Skeletal muscle tissue (tissue), 4 donors: ENCODE data around the gene TEX19. TPM values are rescaled to one million over a fixed set of nuclear protein-coding genes. Genes with fewer than 3 reads are reported as not detected.

Experiments
- H3K27ac ChIP-seq: one replicate; pipeline ENCODE4 v1.7.0; 2013; ENCODE audit warnings: mild to moderate bottlenecking, low read depth, low read length, inconsistent platforms
- H3K27me3 ChIP-seq, 3 donors: one replicate each; pipeline ENCODE4 v1.7.0; 2013; ENCODE audit warnings: low read length in 3 of 3; ENCODE audit not compliant: control insufficient read depth in 3 of 3, insufficient read depth in 3 of 3
- H3K36me3 ChIP-seq, 3 donors: one replicate each; pipeline ENCODE4 v1.7.0; 2013; ENCODE audit warnings: low read length in 3 of 3; ENCODE audit not compliant: control insufficient read depth in 3 of 3, insufficient read depth in 3 of 3
- H3K4me1 ChIP-seq, 3 donors: one replicate each; pipeline ENCODE4 v1.7.0; 2013; ENCODE audit warnings: low read length in 3 of 3, mild to moderate bottlenecking in 3 of 3; ENCODE audit not compliant: control insufficient read depth in 3 of 3, insufficient read depth in 3 of 3
- H3K4me3 ChIP-seq, 3 donors: one replicate each; pipeline ENCODE4 v1.7.0; 2013; ENCODE audit warnings: low read length in 3 of 3
- H3K9ac ChIP-seq, 3 donors: one replicate each; pipeline ENCODE4 v1.7.0; 2013; ENCODE audit warnings: low read length in 3 of 3, mild to moderate bottlenecking in 3 of 3, moderate library complexity in 2 of 3, low read depth in 1 of 3
- H3K9me3 ChIP-seq, 3 donors: one replicate each; pipeline ENCODE4 v1.7.0; 2013; ENCODE audit warnings: low read length in 3 of 3; ENCODE audit not compliant: control insufficient read depth in 3 of 3
- total RNA-seq: library from RNA; depleted of rRNA; stranded (reverse); fragments of >200 nt; gene quantifications from one replicate; pipeline ENCODE4 v1.2.3, GENCODE V29; 2014
- donor health status: Osteomylitis.

Gene TEX19
- total RNA-seq, 1 donor from 2014 or later: 0.52 TPM

GRCh38 chr17:82316651-82317393, 42.2 kb upstream of the TEX19 start:
- peaks cover 24 to 38% (median 37%) of the 10 kb centered on the region in 3 donors for H3K27me3 ChIP-seq
- no peak overlapping the region for H3K4me3 ChIP-seq
- no peaks in the 10 kb centered on the region for H3K36me3 ChIP-seq
- no peak overlapping the region for H3K27ac ChIP-seq
- H3K4me1 ChIP-seq: peaks cover 2 to 5% (median 3%) of the 10 kb centered on the region in 3 donors
- H3K9me3 ChIP-seq: no peaks in the 10 kb centered on the region
- no peak overlapping the region for H3K9ac ChIP-seq

GRCh38 chr17:82317394-82318168, 41.5 kb upstream of the TEX19 start, which contains the start of gene CD7:
Gene CD7, minus strand, starts transcription at chr17:82317608. Its CDS starts 113 bp downstream, at chr17:82317495.
- peaks cover 27 to 38% (median 37%) of the 10 kb centered on the region in 3 donors for H3K27me3 ChIP-seq
- peaks cover 2 to 5% (median 3%) of the 10 kb centered on the region in 3 donors for H3K4me1 ChIP-seq
- no peaks in the 10 kb centered on the region for H3K9me3 ChIP-seq
- no peaks in the 10 kb centered on the region for H3K36me3 ChIP-seq
- H3K27ac ChIP-seq: no peak within 1 kb of the TSS
- H3K4me3 ChIP-seq: no peak within 1 kb of the TSS
- no peak within 1 kb of the TSS for H3K9ac ChIP-seq

- Histone ChIP-seq H3K4me3 (no peak overlapping the region), H3K9ac (no peak overlapping the region), H3K27me3 (peaks cover 27 to 38% (median 37%) of the 10 kb centered on the region in 3 donors), H3K36me3 (no peaks in the 10 kb centered on the region), H3K4me1 (peaks cover 2 to 5% (median 3%) of the 10 kb centered on the region in 3 donors), H3K27ac (no peak overlapping the region), H3K9me3 (no peaks in the 10 kb centered on the region)
Measured at GRCh38 chr17:82318169-82318498, 40.9 kb upstream of the TEX19 start.

DNA sequence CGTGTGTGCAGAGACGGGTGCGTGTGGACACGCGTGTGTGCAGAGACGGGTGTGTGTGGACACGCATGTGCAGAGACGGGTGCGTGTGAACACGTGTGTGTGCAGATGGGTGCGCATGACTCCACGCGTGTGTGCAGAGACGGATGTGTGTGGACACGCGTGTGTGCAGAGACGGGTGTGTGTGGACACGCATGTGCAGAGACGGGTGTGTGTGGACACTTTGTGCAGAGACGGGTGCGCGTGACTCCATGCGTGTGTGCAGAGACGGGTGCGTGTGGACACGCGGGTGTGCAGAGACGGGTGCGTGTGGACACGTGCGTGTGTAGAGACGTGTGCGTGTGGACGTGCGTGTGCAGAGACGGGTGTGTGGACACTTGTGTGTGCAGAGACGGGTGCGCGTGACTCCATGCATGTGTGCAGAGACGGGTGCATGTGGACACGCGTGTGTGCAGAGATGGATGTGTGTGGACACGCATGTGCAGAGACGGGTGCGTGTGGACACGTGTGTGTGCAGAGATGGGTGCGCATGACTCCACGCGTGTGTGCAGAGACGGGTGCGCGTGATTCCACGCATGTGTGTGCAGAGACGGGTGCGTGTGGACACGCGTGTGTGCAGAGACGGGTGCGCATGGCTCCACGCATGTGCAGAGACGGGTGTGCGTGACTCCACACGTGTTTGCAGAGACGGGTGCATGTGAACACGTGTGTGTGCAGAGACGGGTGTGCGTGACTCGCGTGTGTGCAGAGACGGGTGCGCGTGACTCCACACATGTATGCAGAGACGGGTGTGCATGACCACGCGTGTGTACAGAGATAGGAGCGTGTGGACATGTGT, 40.1 kb upstream of the TEX19 start:
- H3K9me3 ChIP-seq: no peaks in the 10 kb centered on the region
- no peak overlapping the region for H3K4me3 ChIP-seq
- H3K27me3 ChIP-seq: peaks cover 23 to 32% (median 31%) of the 10 kb centered on the region in 3 donors
- H3K27ac ChIP-seq: no peak overlapping the region
- no peak overlapping the region for H3K9ac ChIP-seq
- H3K36me3 ChIP-seq: no peaks in the 10 kb centered on the region
- peaks cover 2 to 5% (median 3%) of the 10 kb centered on the region in 3 donors for H3K4me1 ChIP-seq

GRCh38 chr17:82319619-82320062, 39.4 kb upstream of the TEX19 start:
- H3K4me3 ChIP-seq: no peak overlapping the region
- H3K9me3 ChIP-seq: no peaks in the 10 kb centered on the region
- no peak overlapping the region for H3K9ac ChIP-seq
- H3K4me1 ChIP-seq: peaks cover 2 to 5% (median 3%) of the 10 kb centered on the region in 3 donors
- H3K27me3 ChIP-seq: peaks cover 18 to 26% (median 25%) of the 10 kb centered on the region in 3 donors
- H3K36me3 ChIP-seq: no peaks in the 10 kb centered on the region
- H3K27ac ChIP-seq: no peak overlapping the region

DNA sequence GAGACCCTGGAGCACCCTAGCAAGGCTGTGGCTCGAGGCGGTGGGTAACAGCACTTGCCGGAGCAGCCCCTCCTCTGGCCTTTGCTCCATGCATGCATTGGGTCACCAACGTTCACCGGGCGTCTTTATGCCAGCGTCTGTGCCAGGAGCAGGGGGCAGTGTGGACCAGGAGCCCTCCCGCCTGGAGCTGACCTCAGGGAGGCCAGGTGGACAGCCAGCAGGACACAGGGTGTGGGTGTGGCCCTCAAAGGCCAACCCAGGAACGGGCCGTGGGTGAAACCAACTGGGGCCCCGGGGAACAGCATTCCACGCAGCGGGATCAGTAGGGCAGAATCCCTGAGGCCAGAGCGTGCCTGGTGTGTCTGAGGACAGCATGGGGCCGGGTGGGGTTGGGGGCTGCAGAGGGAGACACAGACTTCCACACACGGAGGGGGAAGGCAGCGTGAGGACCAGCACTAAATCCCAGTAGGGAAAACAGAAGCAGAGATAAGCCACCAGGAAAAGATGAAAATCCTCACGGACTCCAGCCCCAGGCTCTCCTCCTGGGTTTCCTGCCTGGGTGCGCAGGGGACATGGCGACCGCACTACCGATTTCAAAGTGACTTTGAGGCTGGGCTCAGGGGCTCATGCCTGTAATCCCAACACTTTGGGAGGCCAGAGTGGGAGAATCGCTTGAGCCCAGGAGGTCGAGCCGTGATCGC, 38.8 kb upstream of the TEX19 start:
- peaks cover 2 to 5% (median 3%) of the 10 kb centered on the region in 3 donors for H3K4me1 ChIP-seq
- H3K4me3 ChIP-seq: no peak overlapping the region
- no peak overlapping the region for H3K9ac ChIP-seq
- H3K27ac ChIP-seq: no peak overlapping the region
- H3K36me3 ChIP-seq: no peaks in the 10 kb centered on the region
- H3K27me3 ChIP-seq: peaks cover 14 to 20% (median 19%) of the 10 kb centered on the region in 3 donors
- H3K9me3 ChIP-seq: no peaks in the 10 kb centered on the region

DNA sequence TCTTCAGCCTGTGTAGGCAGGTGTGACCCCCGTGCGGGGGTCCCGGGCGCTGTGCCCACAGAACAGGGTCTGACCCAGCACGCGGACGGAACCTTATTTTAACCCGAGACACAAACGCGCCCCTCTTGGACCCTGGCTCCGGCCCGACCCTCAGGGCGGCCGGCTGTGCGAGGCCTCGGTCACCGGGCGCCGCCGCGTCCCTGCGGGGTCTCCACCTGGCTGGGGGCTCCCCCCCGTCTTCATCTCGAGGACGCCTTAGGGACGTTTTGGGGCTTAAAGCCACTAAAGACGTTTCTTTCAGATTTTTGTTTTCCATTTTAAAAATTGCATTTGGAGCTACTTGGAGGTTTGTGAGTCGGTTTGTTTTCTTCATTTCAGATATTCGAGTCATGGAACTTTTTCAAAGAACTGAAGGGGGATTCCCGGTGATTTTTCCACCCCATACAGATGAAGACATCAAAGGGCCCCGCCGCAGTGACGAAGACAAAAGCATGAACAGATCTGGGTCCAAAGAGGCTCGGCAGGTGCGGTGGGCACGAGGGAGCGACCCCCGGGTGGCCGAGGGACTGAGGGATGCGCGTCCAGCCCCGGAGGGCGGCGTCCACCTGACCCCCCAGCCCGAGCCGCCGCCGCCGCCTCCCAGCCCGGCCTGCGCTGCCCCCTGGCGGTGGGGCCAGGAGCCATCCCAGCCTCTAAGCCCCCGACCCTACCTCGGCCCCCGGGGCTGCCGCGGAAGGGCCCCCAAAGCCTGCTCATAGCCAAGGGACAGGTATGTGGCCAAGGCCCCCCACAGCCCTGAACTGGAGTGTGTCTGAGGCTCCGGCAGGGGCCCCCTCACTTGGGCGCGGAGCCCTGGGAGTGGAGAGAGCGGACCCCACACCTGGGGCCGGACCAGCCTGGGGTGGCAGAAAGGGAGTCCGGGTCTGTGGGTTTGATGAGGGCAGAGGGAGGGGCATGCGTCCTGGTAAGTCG, 37.8 kb upstream of the TEX19 start:
- no peak overlapping the region for H3K9ac ChIP-seq
- no peaks in the 10 kb centered on the region for H3K9me3 ChIP-seq
- H3K4me3 ChIP-seq: no peak overlapping the region
- peaks cover 6 to 11% (median 10%) of the 10 kb centered on the region in 3 donors for H3K27me3 ChIP-seq
- H3K36me3 ChIP-seq: no peaks in the 10 kb centered on the region
- H3K27ac ChIP-seq: no peak overlapping the region
- H3K4me1 ChIP-seq: peaks cover 0 to 3% (median 2%) of the 10 kb centered on the region in 3 donors

- Histone ChIP-seq H3K27me3 (peaks cover 3 to 8% (median 6%) of the 10 kb centered on the region in 3 donors), H3K9me3 (no peaks in the 10 kb centered on the region), H3K4me1 (peaks cover 0 to 3% (median 2%) of the 10 kb centered on the region in 3 donors), H3K27ac (no peak overlapping the region), H3K4me3 (no peak overlapping the region), H3K9ac (no peak overlapping the region), H3K36me3 (no peaks in the 10 kb centered on the region)
Measured at GRCh38 chr17:82321947-82322466, 37.0 kb upstream of the TEX19 start.
